NCI-H446 treated with DMSO at 0.1 percent for 48 hours (cell line): ENCODE data around the gene PSMG4.

Experiments
- DNase-seq: peaks from one replicate; lab custom pipeline; 2025; lab: John Stamatoyannopoulos, UW

PSMG4 gene

GRCh38 chr6:3258720-3259490 lies at the start of gene PSMG4:
Gene PSMG4 (plus strand): TSS chr6:3258947. CDS start chr6:3259023, 76 bp downstream.
- peak; percentile 63 for DNase-seq

GRCh38 chr6:3209114-3210023 lies 49.4 kb upstream of the PSMG4 start:
- no peak for DNase-seq

- DNase-seq = no peak
These were observed 48.6 kb upstream of the PSMG4 start for GRCh38 chr6:3210024-3210610.

- DNase-seq = no peak
These were observed 47.1 kb upstream of the PSMG4 start for GRCh38 chr6:3211681-3212080.

- no peak for DNase-seq
These were observed 46.5 kb upstream of the PSMG4 start for GRCh38 chr6:3212261-3212660.

GRCh38 chr6:3213334-3213695 lies 45.4 kb upstream of the PSMG4 start:
- DNase-seq = no peak

- DNase-seq = no peak
These were observed 43.8 kb upstream of the PSMG4 start for GRCh38 chr6:3214898-3215297.

GRCh38 chr6:3217286-3217685 lies 41.5 kb upstream of the PSMG4 start:
- DNase-seq = no peak

- DNase-seq = no peak
These were observed 40.5 kb upstream of the PSMG4 start for GRCh38 chr6:3218266-3218665.

GRCh38 chr6:3220366-3220765 lies 38.4 kb upstream of the PSMG4 start:
- no peak for DNase-seq

GRCh38 chr6:3221578-3221977 lies 37.2 kb upstream of the PSMG4 start:
- no peak for DNase-seq

- DNase-seq = no peak
These were observed 36.2 kb upstream of the PSMG4 start for GRCh38 chr6:3222506-3223038.

- no peak for DNase-seq
These were observed 32.7 kb upstream of the PSMG4 start for GRCh38 chr6:3226042-3226441.

- no peak for DNase-seq
These were observed 32.0 kb upstream of the PSMG4 start for GRCh38 chr6:3226481-3227362.

GRCh38 chr6:3227363-3228045 lies 31.2 kb upstream of the PSMG4 start, which contains the start of gene TUBB2B:
Gene TUBB2B (minus strand): TSS chr6:3227653. CDS start chr6:3227543, 110 bp downstream.
- peak; percentile 83 for DNase-seq

- DNase-seq = peak; percentile 52
These were observed 30.6 kb upstream of the PSMG4 start for GRCh38 chr6:3228046-3228671.

GRCh38 chr6:3228771-3229565 lies 29.8 kb upstream of the PSMG4 start:
- peak; percentile 52 for DNase-seq

GRCh38 chr6:3229566-3230178 lies 29.1 kb upstream of the PSMG4 start:
- peak; percentile 53 for DNase-seq
